ENCODE data around the gene IPO11.

The IPO11 gene

GRCh38 chr5:62542720-62543119 is 130.2 kb downstream of the IPO11 start:
- Histone ChIP-seq H3K27ac (replicated peaks; ENCODE audit: low read length) (no peak overlapping the region), H3K23ac (ENCODE audit: low read depth, low read length, poor library complexity) (no peak overlapping the region), H2AK5ac (ENCODE audit: low read depth, low read length) (no peak overlapping the region), H3K14ac (ENCODE audit: low read length) (no peak overlapping the region), H3K27me3 (ENCODE audit: control insufficient read depth in 3 of 3, insufficient read depth in 3 of 3, low read depth in 1 of 3, low read length in 3 of 3) (no peaks in the 10 kb centered on the region), H2BK5ac (ENCODE audit: low read length) (no peak overlapping the region), H3K4me3 (ENCODE audit: low read length in 2 of 2) (no peak overlapping the region), H2AFZ (ENCODE audit: low read length) (no peak overlapping the region), H2BK120ac (ENCODE audit: low read depth, low read length) (no peak overlapping the region), H3K4me2 (ENCODE audit: insufficient read depth, low read length, poor library complexity, severe bottlenecking) (no peak overlapping the region), H4K91ac (ENCODE audit: low read depth, low read length, poor library complexity) (no peak overlapping the region), H4K8ac (ENCODE audit: low read depth, low read length) (no peak overlapping the region), H3K4me1 (ENCODE audit: control insufficient read depth in 2 of 2, insufficient read depth in 1 of 2, low read depth in 1 of 2, low read length in 2 of 2) (no peaks in the 10 kb centered on the region), H2BK12ac (ENCODE audit: low read length) (no peak overlapping the region), H3K4ac (ENCODE audit: low read length) (no peak overlapping the region), H3K18ac (ENCODE audit: low read length) (no peak overlapping the region), H3K36me3 (replicated peaks in 1 of 2; ENCODE audit: control insufficient read depth in 2 of 2, insufficient read depth in 2 of 2, low read length in 2 of 2) (peaks cover 0 to 40% of the 10 kb centered on the region in 2 donors), H3K9ac (ENCODE audit: low read depth, low read length, poor library complexity) (no peak overlapping the region), H2BK15ac (ENCODE audit: low read length) (no peak overlapping the region), H3K79me1 (ENCODE audit: low read depth, low read length) (no peaks in the 10 kb centered on the region), H3K9me3 (replicated peaks in 1 of 2; ENCODE audit: control insufficient read depth in 2 of 2, insufficient read depth in 1 of 2, low read depth in 1 of 2, low read length in 2 of 2) (no peaks in the 10 kb centered on the region)
- no peak for DNase-seq (ENCODE audit: low spot score)
- no CpG with 5 or more reads among the region's 1 CpG for WGBS, 2 donors (ENCODE audit: extremely low coverage in 2 of 2, insufficient read length in 2 of 2, insufficient replicate concordance in 1 of 2)

- H3K9ac ChIP-seq (ENCODE audit: low read depth, low read length, poor library complexity), result no peak overlapping the region
- H4K8ac ChIP-seq (ENCODE audit: low read depth, low read length), result no peak overlapping the region
- H3K4me3 ChIP-seq (ENCODE audit: low read length in 2 of 2), result no peak overlapping the region
- no peak overlapping the region for H4K91ac ChIP-seq (ENCODE audit: low read depth, low read length, poor library complexity)
- H3K27me3 ChIP-seq (ENCODE audit: control insufficient read depth in 3 of 3, insufficient read depth in 3 of 3, low read depth in 1 of 3, low read length in 3 of 3), result no peaks in the 10 kb centered on the region
- no peak overlapping the region for H2AK5ac ChIP-seq (ENCODE audit: low read depth, low read length)
- WGBS, 2 donors (ENCODE audit: extremely low coverage in 2 of 2, insufficient read length in 2 of 2, insufficient replicate concordance in 1 of 2), result no CpG with 5 or more reads among the region's 3 CpGs
- H2AFZ ChIP-seq (ENCODE audit: low read length), result no peak overlapping the region
- no peak overlapping the region for H3K4me2 ChIP-seq (ENCODE audit: insufficient read depth, low read length, poor library complexity, severe bottlenecking)
- H2BK15ac ChIP-seq (ENCODE audit: low read length), result no peak overlapping the region
- no peak overlapping the region for H2BK5ac ChIP-seq (ENCODE audit: low read length)
- no peak overlapping the region for H3K27ac ChIP-seq (replicated peaks; ENCODE audit: low read length)
- no peak overlapping the region for H3K23ac ChIP-seq (ENCODE audit: low read depth, low read length, poor library complexity)
- H2BK120ac ChIP-seq (ENCODE audit: low read depth, low read length), result no peak overlapping the region
- no peak overlapping the region for H3K18ac ChIP-seq (ENCODE audit: low read length)
- H3K14ac ChIP-seq (ENCODE audit: low read length), result no peak overlapping the region
- H3K4me1 ChIP-seq (ENCODE audit: control insufficient read depth in 2 of 2, insufficient read depth in 1 of 2, low read depth in 1 of 2, low read length in 2 of 2), result no peaks in the 10 kb centered on the region
- H3K9me3 ChIP-seq (replicated peaks in 1 of 2; ENCODE audit: control insufficient read depth in 2 of 2, insufficient read depth in 1 of 2, low read depth in 1 of 2, low read length in 2 of 2), result no peaks in the 10 kb centered on the region
- peaks cover 0 to 29% of the 10 kb centered on the region in 2 donors for H3K36me3 ChIP-seq (replicated peaks in 1 of 2; ENCODE audit: control insufficient read depth in 2 of 2, insufficient read depth in 2 of 2, low read length in 2 of 2)
- H2BK12ac ChIP-seq (ENCODE audit: low read length), result no peak overlapping the region
- no peak overlapping the region for H3K4ac ChIP-seq (ENCODE audit: low read length)
- H3K79me1 ChIP-seq (ENCODE audit: low read depth, low read length), result no peaks in the 10 kb centered on the region
- no peak for DNase-seq (ENCODE audit: low spot score)
Observed at GRCh38 chr5:62547945-62548630, 135.5 kb downstream of the IPO11 start.

- Histone ChIP-seq H3K4ac (ENCODE audit: low read length) (no peak overlapping the region), H4K91ac (ENCODE audit: low read depth, low read length, poor library complexity) (no peak overlapping the region), H2BK5ac (ENCODE audit: low read length) (no peak overlapping the region), H3K27ac (replicated peaks; ENCODE audit: low read length) (no peak overlapping the region), H2AK5ac (ENCODE audit: low read depth, low read length) (no peak overlapping the region), H3K4me1 (ENCODE audit: control insufficient read depth in 2 of 2, insufficient read depth in 1 of 2, low read depth in 1 of 2, low read length in 2 of 2) (no peaks in the 10 kb centered on the region), H2BK15ac (ENCODE audit: low read length) (no peak overlapping the region), H3K4me3 (ENCODE audit: low read length in 2 of 2) (no peak overlapping the region), H3K18ac (ENCODE audit: low read length) (no peak overlapping the region), H2AFZ (ENCODE audit: low read length) (no peak overlapping the region), H2BK120ac (ENCODE audit: low read depth, low read length) (no peak overlapping the region), H3K4me2 (ENCODE audit: insufficient read depth, low read length, poor library complexity, severe bottlenecking) (no peak overlapping the region), H3K9me3 (replicated peaks in 1 of 2; ENCODE audit: control insufficient read depth in 2 of 2, insufficient read depth in 1 of 2, low read depth in 1 of 2, low read length in 2 of 2) (no peaks in the 10 kb centered on the region), H4K8ac (ENCODE audit: low read depth, low read length) (no peak overlapping the region), H2BK12ac (ENCODE audit: low read length) (no peak overlapping the region), H3K36me3 (replicated peaks in 1 of 2; ENCODE audit: control insufficient read depth in 2 of 2, insufficient read depth in 2 of 2, low read length in 2 of 2) (peaks cover 0 to 43% of the 10 kb centered on the region in 2 donors), H3K14ac (ENCODE audit: low read length) (no peak overlapping the region), H3K9ac (ENCODE audit: low read depth, low read length, poor library complexity) (no peak overlapping the region), H3K79me1 (ENCODE audit: low read depth, low read length) (no peaks in the 10 kb centered on the region), H3K23ac (ENCODE audit: low read depth, low read length, poor library complexity) (no peak overlapping the region), H3K27me3 (ENCODE audit: control insufficient read depth in 3 of 3, insufficient read depth in 3 of 3, low read depth in 1 of 3, low read length in 3 of 3) (no peaks in the 10 kb centered on the region)
- WGBS, 2 donors (ENCODE audit: extremely low coverage in 2 of 2, insufficient read length in 2 of 2, insufficient replicate concordance in 1 of 2), result no CpG with 5 or more reads among the region's 2 CpGs
- no peak for DNase-seq (ENCODE audit: low spot score)
Observed at GRCh38 chr5:62550103-62550502, 137.5 kb downstream of the IPO11 start.

DNA sequence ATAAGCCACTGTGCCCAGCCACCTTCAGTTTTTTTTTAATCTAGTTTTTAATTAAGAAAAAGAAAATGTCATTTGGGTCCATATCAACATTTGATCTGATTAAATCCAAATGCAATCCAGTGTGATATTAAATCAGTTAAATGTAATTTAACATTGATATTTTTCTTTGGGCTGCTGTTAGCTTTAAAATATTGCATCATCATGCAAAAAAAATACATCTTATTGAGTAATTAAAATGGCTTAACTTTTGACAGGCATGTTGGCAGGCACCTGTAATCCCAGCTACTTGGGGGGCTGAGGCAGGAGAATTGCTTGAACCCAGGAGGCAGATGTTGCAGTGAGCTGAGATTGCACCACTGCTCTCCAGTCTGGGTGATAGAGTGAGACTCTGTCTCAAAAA is 143.4 kb downstream of the IPO11 start:
- no peak overlapping the region for H3K4ac ChIP-seq (ENCODE audit: low read length)
- DNase-seq (ENCODE audit: low spot score), result no peak
- H3K4me1 ChIP-seq (ENCODE audit: control insufficient read depth in 2 of 2, insufficient read depth in 1 of 2, low read depth in 1 of 2, low read length in 2 of 2), result no peaks in the 10 kb centered on the region
- no peaks in the 10 kb centered on the region for H3K27me3 ChIP-seq (ENCODE audit: control insufficient read depth in 3 of 3, insufficient read depth in 3 of 3, low read depth in 1 of 3, low read length in 3 of 3)
- H3K36me3 ChIP-seq (replicated peaks in 1 of 2; ENCODE audit: control insufficient read depth in 2 of 2, insufficient read depth in 2 of 2, low read length in 2 of 2), result peaks cover 0 to 54% of the 10 kb centered on the region in 2 donors
- no peaks in the 10 kb centered on the region for H3K79me1 ChIP-seq (ENCODE audit: low read depth, low read length)
- H3K27ac ChIP-seq (replicated peaks; ENCODE audit: low read length), result no peak overlapping the region
- H2BK5ac ChIP-seq (ENCODE audit: low read length), result no peak overlapping the region
- no peak overlapping the region for H2BK120ac ChIP-seq (ENCODE audit: low read depth, low read length)
- no peak overlapping the region for H3K18ac ChIP-seq (ENCODE audit: low read length)
- H3K9me3 ChIP-seq (replicated peaks in 1 of 2; ENCODE audit: control insufficient read depth in 2 of 2, insufficient read depth in 1 of 2, low read depth in 1 of 2, low read length in 2 of 2), result no peaks in the 10 kb centered on the region
- no peak overlapping the region for H4K8ac ChIP-seq (ENCODE audit: low read depth, low read length)
- H2AFZ ChIP-seq (ENCODE audit: low read length), result no peak overlapping the region
- H3K4me3 ChIP-seq (ENCODE audit: low read length in 2 of 2), result no peak overlapping the region
- no peak overlapping the region for H2BK15ac ChIP-seq (ENCODE audit: low read length)
- H2AK5ac ChIP-seq (ENCODE audit: low read depth, low read length), result no peak overlapping the region
- H3K14ac ChIP-seq (ENCODE audit: low read length), result no peak overlapping the region
- no peak overlapping the region for H3K4me2 ChIP-seq (ENCODE audit: insufficient read depth, low read length, poor library complexity, severe bottlenecking)
- H2BK12ac ChIP-seq (ENCODE audit: low read length), result no peak overlapping the region
- H4K91ac ChIP-seq (ENCODE audit: low read depth, low read length, poor library complexity), result no peak overlapping the region
- no peak overlapping the region for H3K23ac ChIP-seq (ENCODE audit: low read depth, low read length, poor library complexity)
- H3K9ac ChIP-seq (ENCODE audit: low read depth, low read length, poor library complexity), result no peak overlapping the region
